ENCODE results near the gene KCNMA1.

Gene KCNMA1

GRCh38 chr10:77564731-77565589 lies 72.6 kb downstream of the KCNMA1 start:
- Histone ChIP-seq H3K9me3 (ENCODE audit: insufficient read depth, low read length) (no peaks in the 10 kb centered on the region), H3K9ac (ENCODE audit: insufficient read length, low read depth) (no peak overlapping the region), H3K4me1 (ENCODE audit: insufficient read depth, insufficient read length) (peaks cover 13% of the 10 kb centered on the region), H3K4me3 (ENCODE audit: insufficient read length, low read depth) (no peak overlapping the region), H3K27me3 (ENCODE audit: insufficient read depth, insufficient read length) (no peaks in the 10 kb centered on the region), H3K36me3 (ENCODE audit: insufficient read depth, insufficient read length, low read length) (no peaks in the 10 kb centered on the region)
- peak; percentile 87 for DNase-seq (ENCODE audit: low read depth, low spot score)
- TF ChIP-seq SUZ12 (IDR thresholded peaks at IDR 0.05; ENCODE audit: extremely low read depth, insufficient read depth, insufficient read length) (no peak), YY1 (IDR thresholded peaks at IDR 0.05; ENCODE audit: insufficient read depth, insufficient read length) (no peak), ZNF274 (IDR thresholded peaks at IDR 0.05; ENCODE audit: low read depth, low read length) (no peak)

- Histone ChIP-seq H3K27me3 (ENCODE audit: insufficient read depth, insufficient read length) (no peaks in the 10 kb centered on the region), H3K9ac (ENCODE audit: insufficient read length, low read depth) (no peak overlapping the region), H3K4me3 (ENCODE audit: insufficient read length, low read depth) (no peak overlapping the region), H3K4me1 (ENCODE audit: insufficient read depth, insufficient read length) (peaks cover 13% of the 10 kb centered on the region), H3K9me3 (ENCODE audit: insufficient read depth, low read length) (no peaks in the 10 kb centered on the region), H3K36me3 (ENCODE audit: insufficient read depth, insufficient read length, low read length) (no peaks in the 10 kb centered on the region)
- no peak for DNase-seq (ENCODE audit: low read depth, low spot score)
- TF ChIP-seq ZNF274 (IDR thresholded peaks at IDR 0.05; ENCODE audit: low read depth, low read length) (no peak), YY1 (IDR thresholded peaks at IDR 0.05; ENCODE audit: insufficient read depth, insufficient read length) (no peak), SUZ12 (IDR thresholded peaks at IDR 0.05; ENCODE audit: extremely low read depth, insufficient read depth, insufficient read length) (no peak)
Observed at GRCh38 chr10:77563638-77564270, 73.9 kb downstream of the KCNMA1 start.

GRCh38 chr10:77562742-77563141 lies 74.9 kb downstream of the KCNMA1 start:
- no peak overlapping the region for H3K9ac ChIP-seq (ENCODE audit: insufficient read length, low read depth)
- peaks cover 13% of the 10 kb centered on the region for H3K4me1 ChIP-seq (ENCODE audit: insufficient read depth, insufficient read length)
- H3K9me3 ChIP-seq (ENCODE audit: insufficient read depth, low read length), result no peaks in the 10 kb centered on the region
- no peak for TF ChIP-seq ZNF274 (IDR thresholded peaks at IDR 0.05; ENCODE audit: low read depth, low read length)
- TF ChIP-seq YY1 (IDR thresholded peaks at IDR 0.05; ENCODE audit: insufficient read depth, insufficient read length), result no peak
- TF ChIP-seq SUZ12 (IDR thresholded peaks at IDR 0.05; ENCODE audit: extremely low read depth, insufficient read depth, insufficient read length), result no peak
- no peaks in the 10 kb centered on the region for H3K36me3 ChIP-seq (ENCODE audit: insufficient read depth, insufficient read length, low read length)
- no peak for DNase-seq (ENCODE audit: low read depth, low spot score)
- H3K27me3 ChIP-seq (ENCODE audit: insufficient read depth, insufficient read length), result no peaks in the 10 kb centered on the region
- H3K4me3 ChIP-seq (ENCODE audit: insufficient read length, low read depth), result no peak overlapping the region

GRCh38 chr10:77561991-77562390 lies 75.6 kb downstream of the KCNMA1 start:
- H3K4me3 ChIP-seq (ENCODE audit: insufficient read length, low read depth), result no peak overlapping the region
- no peaks in the 10 kb centered on the region for H3K9me3 ChIP-seq (ENCODE audit: insufficient read depth, low read length)
- DNase-seq (ENCODE audit: low read depth, low spot score), result no peak
- TF ChIP-seq SUZ12 (IDR thresholded peaks at IDR 0.05; ENCODE audit: extremely low read depth, insufficient read depth, insufficient read length), result no peak
- TF ChIP-seq ZNF274 (IDR thresholded peaks at IDR 0.05; ENCODE audit: low read depth, low read length), result no peak
- no peak for TF ChIP-seq YY1 (IDR thresholded peaks at IDR 0.05; ENCODE audit: insufficient read depth, insufficient read length)
- peaks cover 13% of the 10 kb centered on the region for H3K4me1 ChIP-seq (ENCODE audit: insufficient read depth, insufficient read length)
- H3K9ac ChIP-seq (ENCODE audit: insufficient read length, low read depth), result no peak overlapping the region
- no peaks in the 10 kb centered on the region for H3K27me3 ChIP-seq (ENCODE audit: insufficient read depth, insufficient read length)
- no peaks in the 10 kb centered on the region for H3K36me3 ChIP-seq (ENCODE audit: insufficient read depth, insufficient read length, low read length)

GRCh38 chr10:77560471-77560870 lies 77.1 kb downstream of the KCNMA1 start:
- no peak for DNase-seq (ENCODE audit: low read depth, low spot score)
- H3K4me3 ChIP-seq (ENCODE audit: insufficient read length, low read depth), result no peak overlapping the region
- TF ChIP-seq SUZ12 (IDR thresholded peaks at IDR 0.05; ENCODE audit: extremely low read depth, insufficient read depth, insufficient read length), result no peak
- peaks cover 4% of the 10 kb centered on the region for H3K4me1 ChIP-seq (ENCODE audit: insufficient read depth, insufficient read length)
- no peaks in the 10 kb centered on the region for H3K9me3 ChIP-seq (ENCODE audit: insufficient read depth, low read length)
- no peaks in the 10 kb centered on the region for H3K27me3 ChIP-seq (ENCODE audit: insufficient read depth, insufficient read length)
- no peaks in the 10 kb centered on the region for H3K36me3 ChIP-seq (ENCODE audit: insufficient read depth, insufficient read length, low read length)
- H3K9ac ChIP-seq (ENCODE audit: insufficient read length, low read depth), result no peak overlapping the region

GRCh38 chr10:77560052-77560451 lies 77.6 kb downstream of the KCNMA1 start:
- Histone ChIP-seq H3K36me3 (ENCODE audit: insufficient read depth, insufficient read length, low read length) (no peaks in the 10 kb centered on the region), H3K9me3 (ENCODE audit: insufficient read depth, low read length) (no peaks in the 10 kb centered on the region), H3K4me1 (ENCODE audit: insufficient read depth, insufficient read length) (peaks cover 2% of the 10 kb centered on the region), H3K4me3 (ENCODE audit: insufficient read length, low read depth) (no peak overlapping the region), H3K9ac (ENCODE audit: insufficient read length, low read depth) (no peak overlapping the region), H3K27me3 (ENCODE audit: insufficient read depth, insufficient read length) (no peaks in the 10 kb centered on the region)
- TF ChIP-seq SUZ12 (IDR thresholded peaks at IDR 0.05; ENCODE audit: extremely low read depth, insufficient read depth, insufficient read length), result no peak
- TF ChIP-seq YY1 (IDR thresholded peaks at IDR 0.05; ENCODE audit: insufficient read depth, insufficient read length), result no peak
- no peak for TF ChIP-seq ZNF274 (IDR thresholded peaks at IDR 0.05; ENCODE audit: low read depth, low read length)
- DNase-seq (ENCODE audit: low read depth, low spot score), result no peak

- DNase-seq (ENCODE audit: low read depth, low spot score), result no peak
- Histone ChIP-seq H3K36me3 (ENCODE audit: insufficient read depth, insufficient read length, low read length) (no peaks in the 10 kb centered on the region), H3K27me3 (ENCODE audit: insufficient read depth, insufficient read length) (no peaks in the 10 kb centered on the region), H3K9ac (ENCODE audit: insufficient read length, low read depth) (no peak overlapping the region), H3K9me3 (ENCODE audit: insufficient read depth, low read length) (no peaks in the 10 kb centered on the region), H3K4me1 (ENCODE audit: insufficient read depth, insufficient read length) (no peaks in the 10 kb centered on the region), H3K4me3 (ENCODE audit: insufficient read length, low read depth) (no peak overlapping the region)
- no peak for TF ChIP-seq SUZ12 (IDR thresholded peaks at IDR 0.05; ENCODE audit: extremely low read depth, insufficient read depth, insufficient read length)
- no peak for TF ChIP-seq ZNF274 (IDR thresholded peaks at IDR 0.05; ENCODE audit: low read depth, low read length)
- TF ChIP-seq YY1 (IDR thresholded peaks at IDR 0.05; ENCODE audit: insufficient read depth, insufficient read length), result no peak
Observed at GRCh38 chr10:77556990-77557601, 80.5 kb downstream of the KCNMA1 start.

Measured in NT2/D1 (cell line).